CD4-positive, alpha-beta T cell treated with Interleukin-17A for 4 hours (primary cell): Measurements from ENCODE around the gene CD47.

Experiments
- DNase-seq: peaks from one replicate; pipeline ENCODE4 v3.0.0-alpha.2; 2020; ENCODE audit warnings: mixed read lengths

CD47 gene

GRCh38 chr3:108114423-108115065, 23.7 kb upstream of the CD47 start:
- no peak for DNase-seq

- DNase-seq = no peak
Measured at GRCh38 chr3:108113975-108114374, 23.1 kb upstream of the CD47 start.

GRCh38 chr3:108110934-108111333, 20.1 kb upstream of the CD47 start:
- DNase-seq = no peak

- no peak for DNase-seq
Measured at GRCh38 chr3:108108416-108108815, 17.6 kb upstream of the CD47 start.

- no peak for DNase-seq
Measured at GRCh38 chr3:108106449-108106848, 15.6 kb upstream of the CD47 start.

- no peak for DNase-seq
Measured at GRCh38 chr3:108106031-108106430, 15.2 kb upstream of the CD47 start.

GRCh38 chr3:108103886-108104797, 13.3 kb upstream of the CD47 start:
- DNase-seq = no peak

GRCh38 chr3:108103040-108103751, 12.4 kb upstream of the CD47 start:
- DNase-seq = no peak

GRCh38 chr3:108102420-108103039, 11.7 kb upstream of the CD47 start:
- DNase-seq = no peak

- DNase-seq = peak; percentile 42
Measured at GRCh38 chr3:108100906-108101660, 10.3 kb upstream of the CD47 start.

GRCh38 chr3:108099679-108100428, 9.0 kb upstream of the CD47 start:
- peak; percentile 28 for DNase-seq

GRCh38 chr3:108099244-108099643, 8.4 kb upstream of the CD47 start:
- no peak for DNase-seq

GRCh38 chr3:108098003-108098370, 7.2 kb upstream of the CD47 start:
- DNase-seq = no peak

GRCh38 chr3:108097322-108098002, 6.6 kb upstream of the CD47 start:
- no peak for DNase-seq

- DNase-seq = no peak
Measured at GRCh38 chr3:108096532-108097321, 5.9 kb upstream of the CD47 start.

- peak; percentile 52 for DNase-seq
Measured at GRCh38 chr3:108093616-108094015, 2.8 kb upstream of the CD47 start.

- no peak for DNase-seq
Measured at GRCh38 chr3:108093021-108093420, 2.2 kb upstream of the CD47 start.

GRCh38 chr3:108092501-108092900, 1.7 kb upstream of the CD47 start:
- DNase-seq = no peak

GRCh38 chr3:108091498-108092250, 843 bp upstream of the CD47 start:
- DNase-seq = peak; percentile 65
